Neural cell (in vitro differentiated cells): ENCODE measurements around the gene ACTR3C. TPM values are rescaled to one million over a fixed set of nuclear protein-coding genes. Genes with fewer than 3 reads are reported as not detected.
"Not testable (repeated sequence)": the region's sequence is repeated elsewhere in the genome, so short reads cannot be mapped to it uniquely, and the experiment has no call there.

Source experiments
- H2AFZ ChIP-seq: fragments of 200-600, 300-800 bp; sonication (generic), shearing (Covaris generic); 2 replicates; pipeline ENCODE4 v1.6.0; 2014; ENCODE audit warnings: low read depth, mild to moderate bottlenecking, antibody characterized with exemption, low read length, moderate library complexity
- H3F3A ChIP-seq: fragments of 200-600 bp; shearing (Covaris generic); 2 replicates; pipeline ENCODE4 v1.6.1; 2016; ENCODE audit warnings: mild to moderate bottlenecking, moderate library complexity, mixed read lengths, antibody characterized with exemption, low read length; ENCODE audit not compliant: insufficient read depth, poor library complexity, severe bottlenecking
- H3K27ac ChIP-seq: fragments of 200-600, 300-800 bp; sonication (generic), shearing (Covaris generic); 2 replicates; pipeline ENCODE4 v1.5.1; 2014; ENCODE audit warnings: mild to moderate bottlenecking, low read length, moderate library complexity
- H3K27me3 ChIP-seq: fragments of 300-800, 200-600 bp; sonication (generic), shearing (Covaris generic); 2 replicates; pipeline ENCODE4 v1.6.0; 2014; ENCODE audit warnings: mild to moderate bottlenecking, low read depth, low read length, moderate library complexity; ENCODE audit not compliant: insufficient read depth
- H3K36me3 ChIP-seq: fragments of 300-800, 200-600 bp; sonication (generic), shearing (Covaris generic); 2 replicates; pipeline ENCODE4 v1.5.1; 2014; ENCODE audit warnings: mild to moderate bottlenecking, antibody characterized with exemption, low read length, moderate library complexity; ENCODE audit not compliant: insufficient read depth
- H3K4me2 ChIP-seq: fragments of 300-800, 200-600 bp; sonication (generic), shearing (Covaris generic); 2 replicates; pipeline ENCODE4 v1.6.0; 2014; ENCODE audit warnings: mild to moderate bottlenecking, low read length
- H3K4me3 ChIP-seq: fragments of 300-800, 200-600 bp; sonication (generic), shearing (Covaris generic); 2 replicates; pipeline ENCODE4 v1.5.1; 2014; ENCODE audit warnings: mild to moderate bottlenecking, low read length, moderate library complexity
- H3K79me2 ChIP-seq: fragments of 200-600 bp; shearing (Covaris generic); replicated peaks from 2 replicates; pipeline ENCODE4 v1.6.0; 2014; ENCODE audit warnings: mild to moderate bottlenecking, low read length, moderate library complexity; ENCODE audit not compliant: insufficient read depth
- H3K9ac ChIP-seq: fragments of 300-800, 200-600 bp; sonication (generic), shearing (Covaris generic); 2 replicates; pipeline ENCODE4 v1.6.1; 2016; ENCODE audit warnings: mild to moderate bottlenecking, low read length, mixed read lengths
- H3K9me2 ChIP-seq: fragments of 200-600 bp; shearing (Covaris generic); 2 replicates; pipeline ENCODE4 v1.6.1; 2016; ENCODE audit warnings: mild to moderate bottlenecking, low read length, mixed read lengths; ENCODE audit not compliant: insufficient read depth
- H3K9me3 ChIP-seq: fragments of 200-600, 300-800 bp; sonication (generic), shearing (Covaris generic); 2 replicates; pipeline ENCODE4 v1.6.1; 2016; ENCODE audit warnings: mild to moderate bottlenecking, mixed run types, low read length, moderate library complexity, mixed read lengths
- H4K20me1 ChIP-seq: fragments of 200-600 bp; shearing (Covaris generic); 2 replicates; pipeline ENCODE4 v1.6.1; 2016; ENCODE audit warnings: mild to moderate bottlenecking, mixed run types; ENCODE audit not compliant: insufficient read depth
- CTCF ChIP-seq: fragments of 450-650 bp; IDR thresholded peaks from 2 replicates; pipeline ENCODE4 v1.5.1; 2014; ENCODE audit warnings: antibody characterized with exemption, mild to moderate bottlenecking, moderate library complexity; ENCODE audit not compliant: poor library complexity, severe bottlenecking
- EP300 ChIP-seq: fragments of 450-650 bp; conservative IDR thresholded peaks from 2 replicates; pipeline ENCODE4 v1.6.1; 2014; ENCODE audit warnings: antibody characterized with exemption, mild to moderate bottlenecking, moderate library complexity; ENCODE audit not compliant: poor library complexity, severe bottlenecking
- EZH2 ChIP-seq: fragments of 200-600, 300-800 bp; shearing (Covaris generic), sonication (generic); IDR thresholded peaks from 2 replicates; pipeline ENCODE4 v1.6.1; 2014; ENCODE audit warnings: antibody characterized with exemption, low read length, borderline replicate concordance, mild to moderate bottlenecking; ENCODE audit not compliant: insufficient read depth, poor library complexity, severe bottlenecking
- MXI1 ChIP-seq: fragments of 450-650 bp; conservative IDR thresholded peaks from 2 replicates; pipeline ENCODE4 v1.6.1; 2014; ENCODE audit warnings: antibody characterized with exemption, mild to moderate bottlenecking; ENCODE audit not compliant: poor library complexity, severe bottlenecking
- POLR2AphosphoS5 ChIP-seq: IDR thresholded peaks from 2 replicates; pipeline ENCODE4 v1.6.1; 2012
- RAD21 ChIP-seq: fragments of 450-650 bp; conservative IDR thresholded peaks from 2 replicates; pipeline ENCODE4 v1.6.1; 2014; ENCODE audit warnings: antibody characterized with exemption, mild to moderate bottlenecking, moderate library complexity
- REST ChIP-seq: IDR thresholded peaks from 2 replicates; pipeline ENCODE4 v1.6.1; 2012; ENCODE audit warnings: borderline replicate concordance
- SMC3 ChIP-seq: fragments of 450-650 bp; conservative IDR thresholded peaks from 2 replicates; pipeline ENCODE4 v1.6.1; 2014; ENCODE audit warnings: antibody characterized with exemption, mild to moderate bottlenecking, moderate library complexity; ENCODE audit not compliant: poor library complexity
- TAF1 ChIP-seq: IDR thresholded peaks from 2 replicates; pipeline ENCODE4 v1.6.1; 2012; ENCODE audit warnings: low read depth
- polyA plus RNA-seq: library from polyadenylated mRNA; depleted of rRNA; stranded (reverse); fragments of >200 nt; gene quantifications from 2 replicates; pipeline ENCODE4 v1.2.3, GENCODE V29; 2014

The ACTR3C gene
- polyA plus RNA-seq, 1 donor from 2014 or later: not detected

- TF ChIP-seq SMC3 (no peak), RAD21 (no peak), TAF1 (no peak), POLR2AphosphoS5 (no peak), EZH2 (no peak), EP300 (no peak), REST (no peak)
- Histone ChIP-seq H3K27me3 (no peaks in the 10 kb centered on the region), H3K9ac (no peak overlapping the region), H2AFZ (no peak overlapping the region), H3K27ac (no peak overlapping the region), H3K79me2 (no peaks in the 10 kb centered on the region), H3F3A (no peaks in the 10 kb centered on the region), H3K4me3 (no peak overlapping the region), H4K20me1 (no peaks in the 10 kb centered on the region), H3K4me2 (no peak overlapping the region), H3K9me3 (no peaks in the 10 kb centered on the region), H3K36me3 (no peaks in the 10 kb centered on the region), H3K9me2 (no peaks in the 10 kb centered on the region)
These were observed 15.4 kb downstream of the ACTR3C start for GRCh38 chr7:150307904-150308303.

- no peak overlapping the region for H3K9ac ChIP-seq
- H3K36me3 ChIP-seq: no peaks in the 10 kb centered on the region
- H3K4me2 ChIP-seq: no peak overlapping the region
- H2AFZ ChIP-seq: no peak overlapping the region
- H3K27ac ChIP-seq: no peak overlapping the region
- H3K27me3 ChIP-seq: no peaks in the 10 kb centered on the region
- no peaks in the 10 kb centered on the region for H3K9me2 ChIP-seq
- no peaks in the 10 kb centered on the region for H3F3A ChIP-seq
- H3K9me3 ChIP-seq: no peaks in the 10 kb centered on the region
- TF ChIP-seq POLR2AphosphoS5: no peak
- TF ChIP-seq EP300: no peak
- TF ChIP-seq MXI1: no peak
- no peak for TF ChIP-seq TAF1
- no peak for TF ChIP-seq CTCF
- TF ChIP-seq SMC3: no peak
- TF ChIP-seq RAD21: no peak
- no peak for TF ChIP-seq EZH2
- TF ChIP-seq REST: no peak
- H3K79me2 ChIP-seq: no peaks in the 10 kb centered on the region
- H4K20me1 ChIP-seq: no peaks in the 10 kb centered on the region
- H3K4me3 ChIP-seq: no peak overlapping the region
These were observed 16.2 kb downstream of the ACTR3C start for GRCh38 chr7:150307129-150307528.

GRCh38 chr7:150306377-150306776 is 17.0 kb downstream of the ACTR3C start:
- H2AFZ ChIP-seq, H3K4me3 ChIP-seq, H3K9me2 ChIP-seq, H3K9me3 ChIP-seq, H3K27ac ChIP-seq, H3K9ac ChIP-seq, H3K36me3 ChIP-seq, H3F3A ChIP-seq, H4K20me1 ChIP-seq, H3K79me2 ChIP-seq, H3K4me2 ChIP-seq, H3K27me3 ChIP-seq: not testable (repeated sequence)

GRCh38 chr7:150305903-150306284 is 17.5 kb downstream of the ACTR3C start:
- not testable (repeated sequence) for H4K20me1 ChIP-seq, H3K27me3 ChIP-seq, H3F3A ChIP-seq, H3K36me3 ChIP-seq, H3K79me2 ChIP-seq, H3K4me2 ChIP-seq, H3K27ac ChIP-seq, H3K4me3 ChIP-seq, H2AFZ ChIP-seq, H3K9ac ChIP-seq, H3K9me3 ChIP-seq, H3K9me2 ChIP-seq
